Erythroblast (primary cell): ENCODE results near the gene KRTAP4-11.
"Not testable (repeated sequence)": the region's sequence is repeated elsewhere in the genome, so short reads cannot be mapped to it uniquely, and the experiment has no call there.

Experiments used
- DNase-seq, 2 experiments: peaks; one replicate each; lab custom pipeline; 2025; lab: John Stamatoyannopoulos, UW
- GATA1 ChIP-seq: IDR thresholded peaks from 2 replicates; pipeline ENCODE4 v1.6.1; 2011; ENCODE audit warnings: low read depth, mild to moderate bottlenecking, control low read depth, low read length, moderate library complexity
- POLR2A ChIP-seq: IDR thresholded peaks from 2 replicates; pipeline ENCODE4 v1.6.1; 2011; ENCODE audit warnings: mild to moderate bottlenecking, low read length

The KRTAP4-11 gene

DNA sequence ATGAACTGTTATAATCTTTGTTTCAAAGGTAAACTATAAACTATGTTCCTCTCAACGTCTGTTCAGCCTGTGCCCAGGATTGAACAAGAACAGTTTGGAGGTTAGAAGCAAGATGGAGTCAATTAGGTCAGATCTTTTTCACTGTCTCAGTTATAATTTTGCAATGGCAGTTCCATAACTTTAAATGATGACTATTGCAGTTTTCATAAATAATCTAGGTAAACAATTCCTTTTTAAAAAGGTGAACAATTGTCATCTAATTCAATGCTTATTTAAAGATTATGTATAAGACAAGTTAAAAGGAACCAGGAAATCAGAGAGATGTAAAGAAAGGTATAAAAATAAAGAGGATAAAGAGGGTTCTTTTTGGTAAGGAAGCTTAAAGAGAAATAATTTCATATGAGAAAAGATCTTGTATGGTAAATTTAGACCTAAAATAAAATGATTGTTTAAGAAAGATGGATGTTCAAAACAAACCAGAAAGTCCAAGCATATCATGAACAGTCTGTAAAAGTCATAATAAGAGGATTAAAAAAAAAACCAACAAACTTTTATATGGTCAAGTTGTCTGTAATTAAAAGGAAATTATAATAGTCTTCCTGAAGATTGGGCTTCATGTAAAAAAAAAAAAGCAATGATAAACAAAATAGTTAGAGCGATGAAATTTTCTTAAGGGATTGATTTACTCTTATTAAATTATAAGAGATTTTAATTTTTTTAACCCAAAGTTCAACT lies 6.9 kb downstream of the KRTAP4-11 start:
- no peak for DNase-seq
- no peak for TF ChIP-seq POLR2A
- TF ChIP-seq GATA1 = no peak

DNA sequence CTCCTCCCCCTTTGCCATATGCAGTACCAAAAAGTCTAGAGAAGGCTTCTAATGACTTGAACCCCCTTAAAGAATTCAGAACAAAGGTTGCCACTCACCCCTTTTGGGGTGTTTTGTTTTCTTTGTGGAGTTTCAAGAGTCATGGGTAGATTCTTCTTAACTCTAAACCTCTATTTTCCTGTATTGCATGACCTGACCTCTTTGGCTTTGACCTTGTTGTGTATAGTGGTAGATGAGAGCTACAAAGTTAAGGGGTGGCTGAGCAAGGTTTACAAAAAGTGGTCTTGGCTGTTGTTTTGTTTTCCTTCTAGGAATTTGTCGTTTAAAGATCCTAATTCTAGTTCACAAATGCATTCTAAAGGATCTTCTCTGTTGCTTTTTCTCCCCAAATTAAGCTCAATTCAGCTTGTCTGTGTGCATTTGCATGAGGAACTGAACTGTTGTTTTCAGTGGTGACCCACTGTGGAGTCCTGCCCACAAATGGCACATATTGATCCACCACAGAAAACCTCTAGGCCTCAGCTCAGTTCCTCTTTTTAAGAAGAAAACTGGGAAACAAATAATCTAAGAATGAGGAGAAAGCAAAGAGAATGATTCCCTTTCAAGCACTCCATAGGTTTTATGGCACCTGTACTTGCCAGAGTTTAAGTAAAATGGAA lies 9.3 kb downstream of the KRTAP4-11 start:
- not testable (repeated sequence) for DNase-seq

DNA sequence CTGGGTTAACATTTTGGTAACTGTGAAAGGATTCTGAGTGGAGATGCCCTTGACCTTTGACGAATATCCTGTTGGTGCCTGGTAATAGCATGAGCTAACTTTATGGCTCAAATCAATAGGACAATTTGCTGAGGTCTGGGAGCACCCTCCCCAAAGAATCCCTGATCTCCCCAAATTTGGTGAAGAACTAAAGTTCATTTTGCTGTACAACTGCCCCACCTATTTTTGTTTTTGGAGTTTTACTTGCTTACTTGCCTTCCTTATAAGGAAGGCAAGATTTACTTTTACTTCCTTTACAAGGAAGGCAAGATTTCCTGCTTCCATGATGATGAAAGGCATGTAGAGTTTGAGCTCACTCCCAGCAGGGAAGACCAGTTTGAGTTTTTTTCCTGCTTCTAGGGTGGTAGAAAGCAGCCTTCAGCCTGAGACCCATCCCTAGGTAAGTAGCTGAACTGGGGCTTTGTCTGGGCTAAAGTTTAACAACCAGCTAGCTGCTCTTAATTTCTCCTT lies 10.2 kb downstream of the KRTAP4-11 start:
- DNase-seq = no peak
- TF ChIP-seq GATA1 (no peak), POLR2A (no peak)

DNA sequence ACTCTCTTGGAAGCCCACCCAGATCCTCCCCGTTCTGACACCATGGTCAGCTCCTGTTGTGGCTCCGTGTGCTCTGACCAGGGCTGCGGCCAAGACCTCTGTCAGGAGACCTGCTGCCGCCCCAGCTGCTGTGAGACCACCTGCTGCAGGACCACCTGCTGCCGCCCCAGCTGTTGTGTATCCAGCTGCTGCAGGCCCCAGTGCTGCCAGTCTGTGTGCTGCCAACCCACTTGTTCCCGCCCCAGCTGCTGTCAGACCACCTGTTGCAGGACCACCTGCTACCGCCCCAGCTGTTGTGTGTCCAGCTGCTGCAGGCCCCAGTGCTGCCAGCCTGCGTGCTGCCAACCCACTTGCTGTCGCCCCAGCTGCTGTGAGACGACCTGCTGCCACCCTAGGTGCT lies 12.8 kb downstream of the KRTAP4-11 start, which contains the start of gene KRTAP4-9:
Gene KRTAP4-9, plus strand, starts transcription at position 43 of the 400 bp plus-strand sequence. Its CDS starts 0 bp downstream, at position 43.
- not testable (repeated sequence) for DNase-seq

GRCh38 chr17:41104386-41105038 lies 13.7 kb downstream of the KRTAP4-11 start:
- not testable (repeated sequence) for DNase-seq

- no peak for DNase-seq
- no peak for TF ChIP-seq GATA1
- no peak for TF ChIP-seq POLR2A
Observed at GRCh38 chr17:41103896-41104295, 14.3 kb downstream of the KRTAP4-11 start.

DNA sequence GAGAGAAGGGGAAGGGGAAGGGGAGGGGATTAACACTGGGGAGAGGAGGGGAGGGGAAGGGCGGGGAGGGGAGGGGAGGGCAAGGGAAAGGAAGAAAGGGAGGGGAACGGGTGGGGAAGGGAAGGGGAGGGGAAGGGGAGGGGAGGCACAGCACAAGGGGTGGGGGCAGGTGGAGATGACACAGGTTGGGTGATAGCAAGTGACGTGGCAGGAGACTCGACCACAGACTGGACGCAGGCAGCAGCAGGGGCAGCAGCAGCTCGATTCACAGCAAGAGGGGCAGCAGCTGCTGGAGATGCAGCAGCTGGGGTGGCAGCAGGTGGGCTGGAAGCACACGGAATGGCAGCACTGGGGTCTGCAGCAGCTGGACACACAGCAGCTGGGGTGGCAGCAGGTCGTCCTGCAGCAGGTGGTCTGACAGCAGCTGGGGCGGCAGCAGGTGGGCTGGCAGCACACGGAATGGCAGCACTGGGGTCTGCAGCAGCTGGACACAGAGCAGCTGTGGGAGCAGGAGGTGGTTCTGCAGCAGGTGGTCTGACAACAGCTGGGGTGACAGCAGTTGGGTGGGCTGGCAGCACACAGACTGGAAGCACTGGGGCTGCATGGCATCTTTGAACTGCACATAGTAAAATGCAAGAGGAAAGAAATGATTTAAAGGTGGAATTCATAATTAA lies 16.4 kb downstream of the KRTAP4-11 start, which contains the start of gene KRTAP4-16:
Gene KRTAP4-16, minus strand, starts transcription at position 624 of the 674 bp plus-strand sequence. Its CDS starts 0 bp downstream, at position 624.
- TF ChIP-seq GATA1 = no peak
- no peak for DNase-seq

- not testable (repeated sequence) for DNase-seq
Observed at GRCh38 chr17:41099682-41100480, 18.3 kb downstream of the KRTAP4-11 start.

DNA sequence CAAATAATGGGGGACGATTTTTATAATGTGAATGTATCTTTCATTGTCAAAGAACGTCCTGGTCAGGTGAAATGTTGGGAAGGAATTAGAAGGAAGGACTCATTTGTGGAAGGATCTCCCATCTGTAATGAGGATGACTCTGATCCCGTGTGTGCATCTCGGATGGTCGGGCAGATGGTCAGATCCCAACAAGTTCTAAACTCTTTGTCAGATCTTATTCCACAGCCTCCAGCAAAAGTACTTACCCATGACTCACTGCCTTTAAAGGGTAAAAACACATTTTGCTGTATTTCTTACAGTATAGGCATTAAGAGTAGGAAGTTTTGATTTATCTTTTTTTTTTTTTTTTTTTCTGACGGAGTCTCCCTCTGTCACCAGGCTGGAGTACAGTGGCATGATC lies 19.7 kb downstream of the KRTAP4-11 start:
- DNase-seq = no peak
- TF ChIP-seq POLR2A (no peak), GATA1 (no peak)

GRCh38 chr17:41098042-41098441 lies 20.1 kb downstream of the KRTAP4-11 start, which contains the start of gene KRTAP4-8:
Gene KRTAP4-8, minus strand, starts transcription at chr17:41098142. Its CDS starts 58 bp downstream, at chr17:41098084.
- no peak for DNase-seq
- TF ChIP-seq POLR2A (no peak), GATA1 (no peak)

- DNase-seq = no peak
- no peak for TF ChIP-seq POLR2A
- no peak for TF ChIP-seq GATA1
Observed at GRCh38 chr17:41096055-41096454, 22.1 kb downstream of the KRTAP4-11 start.

DNA sequence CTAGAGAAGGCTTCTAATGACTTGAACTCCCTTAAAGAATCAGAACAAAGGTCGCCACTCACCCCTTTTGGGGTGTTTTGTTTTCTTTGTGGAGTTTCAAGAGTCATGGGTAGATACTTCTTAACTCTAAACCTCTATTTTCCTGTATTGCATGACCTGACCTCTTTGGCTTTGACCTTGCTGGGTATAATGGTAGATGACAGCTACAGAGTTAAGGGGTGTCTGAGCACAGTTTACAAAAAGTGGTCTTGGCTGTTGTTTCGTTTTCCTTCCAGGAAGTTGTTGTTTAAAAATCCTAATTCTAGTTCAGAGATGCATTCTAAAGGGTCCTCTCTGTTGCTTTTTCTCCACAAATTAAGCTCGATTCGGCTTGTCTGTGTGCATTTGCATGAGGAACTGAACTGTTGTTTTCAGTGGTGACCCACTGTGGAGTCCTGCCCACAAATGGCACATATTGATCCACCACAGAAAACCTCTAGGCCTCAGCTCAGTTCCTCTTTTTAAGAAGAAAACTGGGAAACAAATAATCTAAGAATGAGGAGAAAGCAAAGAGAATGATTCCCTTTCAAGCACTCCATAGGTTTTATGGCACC lies 29.3 kb downstream of the KRTAP4-11 start:
- not testable (repeated sequence) for DNase-seq

- DNase-seq = not testable (repeated sequence)
Observed at GRCh38 chr17:41084100-41084856, 33.9 kb downstream of the KRTAP4-11 start, which contains the start of gene KRTAP4-7. Gene KRTAP4-7, plus strand, starts transcription at chr17:41084150. Its CDS starts 57 bp downstream, at chr17:41084207.

- not testable (repeated sequence) for DNase-seq
Observed at GRCh38 chr17:41083427-41083826, 34.7 kb downstream of the KRTAP4-11 start.
